NCI-H460 (cell line): ENCODE results near the gene OR6N2. TPM values are rescaled to one million over a fixed set of nuclear protein-coding genes. Genes with fewer than 3 reads are reported as not detected.

Experiments used
- DNase-seq: peaks from one replicate; pipeline ENCODE4 v3.0.0-alpha.2; 2016; ENCODE audit warnings: low read depth; ENCODE audit errors: extremely low read depth
- small RNA-seq, 2 experiments: library from RNA; depleted of rRNA; stranded (forward); fragments of <200 nt; gene quantifications; one replicate each; pipeline ENCODE3, GENCODE V24; 2014
- total RNA-seq: library from RNA; depleted of rRNA; stranded (reverse); fragments of >200 nt; shearing (Covaris generic); gene quantifications from 2 replicates; pipeline ENCODE4 v1.2.3, GENCODE V29; 2014; rRNA removed

OR6N2 gene
- total RNA-seq, 1 experiment from 2014 or later = not detected

- DNase-seq = no peak
These were observed 8.8 kb downstream of the OR6N2 start, which contains the start of gene OR6N1 for GRCh38 chr1:158771950-158772866. Gene OR6N1, minus strand, starts transcription at chr1:158772195. Its CDS starts 5,513 bp downstream, at chr1:158766682.

GRCh38 chr1:158754420-158754819 lies 26.6 kb downstream of the OR6N2 start, which contains the start of gene OR6K6:
Gene OR6K6, plus strand, starts transcription at chr1:158754720. Its CDS starts 168 bp downstream, at chr1:158754888.
- DNase-seq = no peak

GRCh38 chr1:158752155-158752712 lies 28.8 kb downstream of the OR6N2 start:
- DNase-seq = no peak

DNA sequence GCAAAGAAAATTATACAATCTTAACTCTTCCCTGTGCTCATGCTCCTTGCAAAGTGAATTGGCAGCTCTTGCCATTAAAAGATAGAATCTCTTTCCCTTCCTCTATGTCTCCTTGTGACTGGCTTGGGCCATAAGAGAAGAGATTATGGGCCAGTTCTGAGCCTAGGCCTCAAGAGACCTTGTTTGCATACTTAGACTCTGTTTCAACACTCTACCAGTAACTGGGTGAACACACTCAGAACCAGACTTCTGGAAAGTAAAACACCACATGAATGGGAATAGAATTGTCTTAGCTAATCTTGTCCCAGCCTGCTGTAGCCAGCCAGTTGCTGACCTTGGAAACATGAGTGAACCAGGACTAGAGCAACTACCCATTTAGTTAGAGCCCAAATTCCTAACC lies 45.2 kb downstream of the OR6N2 start:
- no peak for DNase-seq

GRCh38 chr1:158732524-158732923 lies 48.5 kb downstream of the OR6N2 start:
- DNase-seq = no peak

DNA sequence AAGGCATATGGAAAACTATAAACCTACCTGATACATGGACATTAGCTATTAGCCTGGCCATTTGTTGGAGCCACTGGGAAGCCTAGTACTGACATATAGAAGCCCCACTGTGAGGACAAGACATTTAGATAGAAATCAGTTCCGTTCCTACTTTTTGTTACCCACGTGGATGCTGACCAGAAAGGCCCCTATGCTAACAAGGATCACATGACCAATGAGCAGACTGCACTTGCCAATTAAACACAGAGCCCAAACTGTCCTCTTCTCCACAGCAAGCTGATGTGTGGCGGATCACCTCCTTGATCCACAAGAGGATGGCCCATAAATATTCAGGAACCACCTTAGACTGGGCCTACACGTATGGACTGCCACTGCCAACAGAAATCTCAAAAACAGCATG lies 49.3 kb downstream of the OR6N2 start:
- no peak for DNase-seq

DNA sequence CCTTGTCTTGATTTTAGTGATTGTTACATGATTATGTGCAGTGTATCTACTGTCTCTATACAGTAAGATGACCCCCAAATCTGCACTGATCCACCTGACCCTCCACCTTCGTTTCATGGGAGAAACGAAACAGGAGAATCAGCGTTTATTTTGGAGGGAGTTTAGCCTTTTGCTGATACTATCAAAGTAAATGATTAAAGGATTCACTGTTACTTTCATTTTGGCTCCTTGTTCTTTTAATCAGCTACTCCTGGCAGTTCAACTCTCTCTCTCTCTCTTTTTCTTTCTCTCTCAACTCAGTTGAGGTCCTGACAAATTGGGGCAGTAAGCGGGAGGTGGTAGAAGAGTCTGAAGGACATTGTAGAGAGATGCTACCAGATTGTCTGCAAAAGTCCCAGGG lies 50.6 kb downstream of the OR6N2 start:
- DNase-seq = no peak

DNA sequence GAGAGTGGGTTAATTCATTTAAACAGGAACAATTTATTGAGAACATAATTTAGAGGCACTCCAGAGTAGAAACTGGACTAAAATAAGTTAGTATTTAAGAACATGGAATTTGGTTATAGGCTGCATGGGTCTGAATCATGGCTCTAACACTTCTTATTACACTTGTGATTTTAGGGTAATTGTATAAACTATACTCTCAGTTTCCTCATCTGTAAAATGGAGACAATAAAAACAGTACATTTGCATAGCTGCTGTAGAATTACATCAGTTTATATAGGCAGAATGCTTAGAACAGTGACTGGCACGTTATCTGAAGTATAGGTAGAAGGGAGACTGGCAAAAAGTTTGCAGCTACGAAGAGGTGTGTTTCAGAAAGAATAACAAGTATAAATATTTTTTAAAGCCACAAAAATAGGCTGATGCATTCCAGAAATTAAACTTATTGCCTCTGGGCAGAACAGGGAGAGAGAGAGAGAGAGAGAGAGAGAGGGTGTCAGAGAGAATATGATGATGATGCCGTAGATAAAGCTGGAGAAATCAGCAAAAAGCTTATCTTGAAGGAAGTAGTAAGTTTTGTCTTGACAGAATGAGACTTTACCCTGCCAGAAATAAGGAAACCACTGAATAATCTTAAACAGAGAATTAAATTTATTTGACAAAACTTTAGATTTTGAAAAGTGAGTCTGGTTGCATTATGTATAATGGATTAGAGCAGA lies 52.3 kb downstream of the OR6N2 start:
- no peak for DNase-seq

- no peak for DNase-seq
These were observed 56.6 kb downstream of the OR6N2 start for GRCh38 chr1:158724442-158724841.

Small RNA genes within 50 kb of the gene (small RNA-seq; reads per million reads assigned to genes)
- 0 reads per million in 2 experiments for gene OR2AQ1P

Other genes starting within 250 kb of the OR6N2 start
- gene OR6Y1, start 226.8 kb downstream of the OR6N2 start, total RNA-seq = not detected in 2 replicates
- not detected in 2 replicates for gene OR6P1, start 210.6 kb downstream of the OR6N2 start, total RNA-seq
- not detected in 2 replicates for gene OR10X1, start 201.3 kb downstream of the OR6N2 start, total RNA-seq
- not detected in 2 replicates for gene OR10Z1, start 175.9 kb downstream of the OR6N2 start, total RNA-seq
- 0.20 and 1.1 TPM in 2 replicates for gene SPTA1, start 94.5 kb downstream of the OR6N2 start, total RNA-seq
- not detected in 2 replicates for gene OR6K2, start 80.6 kb downstream of the OR6N2 start, total RNA-seq
- gene OR6K3, start 60.5 kb downstream of the OR6N2 start, total RNA-seq = not detected in 2 replicates
- gene OR6K6, start 26.5 kb downstream of the OR6N2 start, total RNA-seq = not detected in 2 replicates
- not detected in 2 replicates for gene OR6N1, start 9.0 kb downstream of the OR6N2 start, total RNA-seq
- not detected in 2 replicates for gene MNDA, start 50.1 kb upstream of the OR6N2 start, total RNA-seq
- not detected in 2 replicates for gene PYHIN1, start 150.3 kb upstream of the OR6N2 start, total RNA-seq
- 46.6 and 65.7 TPM in 2 replicates for gene IFI16, start 228.7 kb upstream of the OR6N2 start, total RNA-seq